ENCODE data around the gene VAMP4.

VAMP4 gene, protein sequence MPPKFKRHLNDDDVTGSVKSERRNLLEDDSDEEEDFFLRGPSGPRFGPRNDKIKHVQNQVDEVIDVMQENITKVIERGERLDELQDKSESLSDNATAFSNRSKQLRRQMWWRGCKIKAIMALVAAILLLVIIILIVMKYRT

DNA sequence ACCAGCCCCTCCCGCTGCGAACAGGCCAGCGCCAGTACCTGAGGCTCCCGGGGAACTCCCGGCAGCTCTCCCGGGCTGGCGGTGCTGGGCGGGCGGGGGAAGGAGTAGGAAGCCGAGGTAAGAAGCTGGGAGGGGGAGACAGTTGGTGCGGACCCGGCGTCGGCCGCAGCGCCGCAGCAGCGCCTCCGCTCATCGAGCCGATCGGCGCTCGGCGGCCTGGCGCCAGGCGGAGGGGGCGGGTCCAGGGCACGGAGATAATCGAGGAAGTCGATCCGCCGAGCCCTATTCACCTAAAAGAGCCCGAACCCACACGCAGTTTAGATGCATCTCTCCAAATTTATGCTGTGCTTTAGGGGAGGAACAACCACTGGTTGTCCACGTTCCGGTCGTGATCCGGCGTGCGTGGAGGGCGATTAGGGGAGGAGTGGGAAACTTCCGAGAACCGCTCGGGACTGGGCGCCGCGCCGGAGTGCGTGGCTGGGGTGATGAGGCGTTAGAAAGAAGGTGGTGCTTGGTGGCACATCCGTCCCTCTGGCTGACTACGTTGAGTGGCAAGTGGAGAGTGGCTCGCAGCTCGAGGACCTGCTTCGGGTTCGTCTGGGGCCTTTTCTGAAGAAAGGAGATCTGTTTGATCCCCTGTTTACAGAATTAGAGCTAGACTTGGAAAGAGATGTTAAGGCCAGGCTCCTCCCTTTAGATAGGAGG lies at the start of gene VAMP4:
Gene VAMP4 (minus strand): TSS at position 194 of the 705 bp plus-strand sequence. CDS start 3,651 bp downstream, outside the sequence.
- DNase-seq, result peak; percentile 73 to 86

DNA sequence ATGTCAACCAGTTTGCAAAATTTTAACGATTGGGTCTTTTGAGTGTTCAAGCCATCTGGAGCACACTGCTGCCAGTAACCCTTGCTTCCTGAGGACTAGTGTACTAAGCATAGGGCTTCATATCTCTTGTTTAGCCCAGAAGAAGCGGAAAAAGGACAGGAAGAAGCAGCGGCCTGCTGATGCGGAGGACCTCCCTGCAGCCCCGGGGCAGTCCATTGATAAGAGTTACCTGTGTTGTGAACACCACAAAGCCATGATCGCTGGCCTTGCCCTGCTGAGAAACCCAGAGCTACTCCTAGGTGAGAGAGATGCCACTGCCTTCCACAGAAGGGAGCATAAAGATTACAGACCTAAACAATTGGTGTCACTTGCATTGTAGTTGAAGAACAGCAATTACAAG lies 48.5 kb upstream of the VAMP4 start:
- no peak for DNase-seq

DNA sequence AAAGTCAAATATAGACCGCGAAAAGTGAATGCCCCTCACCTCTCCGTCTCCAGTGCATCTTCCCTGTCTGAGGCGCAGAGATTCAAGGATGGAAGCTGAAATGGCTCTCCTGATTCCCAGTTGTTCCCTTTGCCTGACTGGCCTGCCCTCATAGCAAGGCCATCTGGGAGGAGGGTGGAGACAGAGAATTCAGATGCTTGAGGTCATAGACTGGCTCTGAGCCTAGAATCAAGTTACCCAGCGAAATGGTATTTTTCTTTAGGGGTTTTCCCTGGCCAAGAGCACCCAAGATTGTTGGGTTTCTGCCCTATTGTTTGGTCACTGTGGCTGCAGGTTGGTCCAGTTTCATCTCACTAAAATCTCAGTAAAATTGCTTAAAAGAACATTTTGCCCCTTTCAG lies 46.8 kb upstream of the VAMP4 start:
- no peak for DNase-seq

DNA sequence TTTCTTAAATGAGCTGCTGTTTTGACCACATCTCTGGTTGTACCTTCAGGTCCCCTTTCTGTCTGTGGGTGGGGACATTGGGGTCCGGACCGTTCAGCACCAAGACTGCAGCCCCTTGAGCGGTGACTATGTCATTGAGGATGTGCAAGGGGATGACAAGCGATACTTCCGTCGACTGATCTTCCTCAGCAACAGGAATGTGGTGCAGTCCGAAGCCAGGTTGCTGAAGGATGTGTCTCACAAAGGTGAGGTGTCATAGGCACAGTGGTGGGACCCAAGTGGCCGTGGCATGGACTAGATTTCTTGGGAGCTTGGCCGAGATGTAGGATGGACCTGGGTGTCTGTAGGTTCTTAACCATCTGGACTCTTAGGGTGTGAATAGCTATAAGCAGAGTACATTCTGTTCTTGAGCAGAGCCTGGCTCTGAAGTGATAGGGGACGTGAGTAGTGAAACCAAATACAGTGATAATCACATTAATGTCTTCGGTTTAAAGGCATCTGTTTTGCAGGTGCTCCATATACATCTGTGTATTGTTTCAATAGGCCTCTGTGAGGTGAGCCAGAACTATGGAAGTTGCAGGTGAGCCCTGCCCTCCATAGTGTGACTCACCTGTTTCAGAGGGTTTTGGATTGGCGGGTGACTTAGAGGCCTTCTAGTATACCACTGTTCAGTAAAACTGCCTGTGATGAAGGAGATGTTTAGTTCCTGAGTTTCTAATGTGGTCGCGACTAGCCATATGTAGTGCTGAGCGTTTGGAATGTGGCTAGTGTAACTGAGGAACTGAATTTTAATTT lies 46.0 kb upstream of the VAMP4 start:
- DNase-seq, result no peak

DNA sequence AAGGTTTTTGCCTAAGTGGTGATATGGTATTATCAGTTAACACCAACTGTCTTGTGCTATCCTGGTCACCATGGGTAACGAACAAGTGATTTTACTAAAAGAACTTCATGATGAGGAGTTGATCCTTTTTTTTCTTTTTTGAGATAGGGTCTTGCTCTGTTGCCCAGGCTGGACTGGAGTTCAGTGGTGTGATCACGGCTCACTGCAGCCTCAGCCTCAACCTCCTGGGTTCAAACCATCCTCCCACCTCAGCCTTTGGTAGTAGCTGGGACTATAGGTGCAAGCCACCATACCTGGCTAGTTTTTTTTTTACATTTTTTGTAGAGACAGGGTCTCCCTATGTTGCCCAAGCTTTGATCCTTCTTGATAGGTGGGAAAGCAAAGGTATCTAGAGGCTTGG lies 44.7 kb upstream of the VAMP4 start:
- no peak for DNase-seq

DNA sequence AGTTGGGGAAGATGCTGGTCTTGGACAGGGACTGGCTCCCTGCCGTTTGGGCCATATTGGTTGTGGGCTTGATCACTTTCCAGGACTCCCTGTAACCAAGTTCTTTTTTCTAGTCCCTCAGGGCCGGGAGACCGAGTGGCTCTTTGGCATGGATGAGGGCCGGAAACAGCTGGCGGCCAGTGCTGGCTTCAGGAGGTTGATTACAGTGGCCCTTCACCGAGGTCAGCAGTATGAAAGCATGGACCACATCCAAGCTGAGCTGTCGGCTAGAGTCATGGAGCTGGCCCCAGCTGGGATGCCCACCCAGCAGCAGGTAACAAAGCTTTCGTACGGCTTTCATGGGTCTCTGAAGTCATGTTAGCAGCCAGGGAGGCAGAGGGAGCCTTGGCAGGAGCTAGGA lies 43.9 kb upstream of the VAMP4 start:
- no peak for DNase-seq

DNA sequence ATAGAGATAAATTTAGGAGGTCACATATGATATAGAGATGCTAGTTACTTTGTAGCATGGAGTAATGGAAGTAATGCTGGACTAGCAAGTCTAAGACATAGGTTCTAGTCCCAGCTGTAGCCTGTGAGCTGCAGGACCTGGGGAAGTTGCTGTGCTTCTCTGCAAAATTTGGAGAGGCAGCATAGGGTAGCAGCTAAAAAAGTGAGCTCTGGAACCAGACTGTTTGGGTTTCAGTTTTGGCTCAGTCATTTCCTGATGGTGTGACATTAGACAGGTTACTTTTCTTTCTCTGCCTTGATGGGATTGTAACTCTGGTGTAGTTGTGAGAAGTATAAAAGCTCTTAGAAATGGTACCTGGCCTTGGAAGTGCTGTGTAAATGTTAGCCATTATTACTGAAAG lies 42.9 kb upstream of the VAMP4 start:
- no peak for DNase-seq

DNA sequence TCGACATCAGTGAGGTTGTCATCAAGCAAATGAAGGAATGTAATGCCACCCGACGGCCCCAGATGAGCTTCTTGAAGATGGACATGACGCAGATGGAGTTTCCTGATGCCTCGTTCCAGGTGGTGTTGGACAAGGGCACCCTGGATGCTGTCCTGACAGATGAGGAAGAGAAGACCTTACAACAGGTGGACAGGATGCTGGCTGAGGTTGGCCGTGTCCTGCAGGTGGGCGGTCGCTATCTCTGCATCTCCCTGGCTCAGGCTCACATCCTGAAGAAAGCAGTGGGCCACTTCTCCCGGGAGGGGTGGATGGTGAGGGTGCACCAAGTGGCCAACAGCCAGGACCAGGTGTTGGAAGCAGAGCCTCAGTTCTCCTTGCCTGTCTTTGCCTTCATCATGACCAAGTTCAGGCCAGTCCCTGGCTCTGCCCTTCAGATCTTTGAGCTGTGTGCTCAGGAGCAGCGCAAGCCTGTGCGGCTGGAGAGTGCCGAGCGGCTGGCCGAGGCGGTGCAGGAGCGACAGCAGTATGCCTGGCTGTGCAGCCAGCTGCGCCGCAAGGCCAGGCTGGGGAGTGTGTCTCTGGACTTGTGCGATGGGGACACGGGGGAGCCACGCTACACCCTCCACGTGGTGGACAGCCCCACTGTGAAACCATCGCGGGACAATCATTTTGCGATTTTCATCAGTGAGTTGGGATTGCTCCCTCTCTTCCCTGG lies 42.1 kb upstream of the VAMP4 start:
- DNase-seq, result no peak

DNA sequence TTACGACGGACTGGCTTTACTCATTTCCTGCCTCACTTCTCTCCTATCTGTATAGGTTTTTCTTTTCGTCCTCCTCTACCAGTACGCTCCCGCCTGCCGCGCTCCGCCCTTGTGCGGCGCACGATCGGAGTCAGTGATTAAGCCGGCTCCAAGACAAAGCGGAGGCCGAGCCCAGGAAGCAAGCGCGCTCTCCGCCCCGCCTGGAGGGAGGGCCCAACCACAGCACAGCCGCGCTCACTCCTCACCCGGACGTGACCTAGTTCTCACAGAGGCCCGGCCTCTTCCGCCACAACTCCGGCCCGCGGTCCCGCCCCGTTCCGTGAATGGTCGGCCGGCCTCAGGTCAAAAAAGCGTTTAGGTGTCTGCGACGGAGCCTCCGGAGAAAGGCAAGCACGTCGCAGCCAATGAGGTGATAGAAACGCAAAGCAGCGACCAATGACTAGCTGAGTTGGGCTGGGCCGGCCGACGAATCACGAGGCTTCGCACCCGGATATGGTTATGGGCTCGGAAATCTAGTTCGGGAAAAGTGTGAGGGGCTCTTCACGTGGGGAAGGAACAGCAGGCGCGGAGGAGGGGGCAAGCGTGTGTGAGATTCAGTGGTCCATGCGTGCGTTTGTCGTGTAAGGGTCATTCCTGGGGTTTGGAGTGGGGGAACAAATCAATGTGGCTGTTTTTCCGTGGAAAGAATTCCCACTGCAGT lies 39.5 kb upstream of the VAMP4 start, which contains the start of gene METTL13:
Gene METTL13 (plus strand): TSS at position 485 of the 700 bp plus-strand sequence. CDS start 308 bp downstream, outside the sequence.
- DNase-seq, result peak; percentile 82 to 98

DNA sequence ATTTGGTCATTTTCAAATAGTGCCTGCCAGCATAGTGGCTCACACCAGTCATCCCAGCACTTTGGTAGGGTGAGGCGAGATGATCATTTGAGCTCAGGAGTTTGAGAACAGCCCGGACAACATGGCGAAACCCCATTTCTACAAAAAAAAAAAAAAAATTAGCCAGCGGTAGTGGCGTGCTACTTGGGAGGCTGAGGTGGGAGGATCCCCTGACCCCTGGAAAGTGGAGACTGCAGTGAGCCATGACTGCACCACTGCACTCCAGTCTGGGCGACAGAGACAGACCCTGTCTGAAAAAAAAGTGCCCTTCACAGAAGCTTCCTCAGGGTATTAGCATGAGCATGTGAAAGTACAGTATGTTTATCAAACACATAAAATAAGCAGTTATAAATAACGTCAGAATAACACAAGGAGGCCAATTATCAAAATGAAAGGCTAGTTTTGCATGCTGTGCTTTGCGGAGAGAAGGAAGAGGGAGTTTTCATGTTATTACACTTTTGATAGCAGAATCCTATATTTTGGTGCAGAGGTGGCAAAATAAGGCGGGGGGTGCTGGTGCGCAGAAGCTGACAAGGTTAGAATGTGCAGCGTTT lies 38.8 kb upstream of the VAMP4 start:
- no peak for DNase-seq

DNA sequence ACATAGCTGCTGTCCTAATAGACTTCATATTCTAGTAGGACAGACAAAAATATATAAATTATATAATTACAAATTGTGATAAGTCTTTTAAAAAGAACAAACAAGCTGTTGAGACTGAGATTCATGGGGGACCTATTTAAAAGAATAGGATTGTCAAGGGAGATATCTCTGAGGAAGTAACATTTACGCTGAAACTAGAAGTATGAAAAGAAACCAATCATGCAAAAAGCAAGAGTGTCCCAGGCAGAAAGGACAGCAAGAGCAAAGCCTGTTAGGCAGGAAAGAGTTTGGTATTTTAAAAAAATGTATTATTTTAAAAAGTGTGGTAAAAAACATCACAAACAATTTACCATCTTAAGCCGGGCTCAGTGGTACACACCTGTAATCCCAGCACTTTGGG lies 30.4 kb upstream of the VAMP4 start:
- no peak for DNase-seq

DNA sequence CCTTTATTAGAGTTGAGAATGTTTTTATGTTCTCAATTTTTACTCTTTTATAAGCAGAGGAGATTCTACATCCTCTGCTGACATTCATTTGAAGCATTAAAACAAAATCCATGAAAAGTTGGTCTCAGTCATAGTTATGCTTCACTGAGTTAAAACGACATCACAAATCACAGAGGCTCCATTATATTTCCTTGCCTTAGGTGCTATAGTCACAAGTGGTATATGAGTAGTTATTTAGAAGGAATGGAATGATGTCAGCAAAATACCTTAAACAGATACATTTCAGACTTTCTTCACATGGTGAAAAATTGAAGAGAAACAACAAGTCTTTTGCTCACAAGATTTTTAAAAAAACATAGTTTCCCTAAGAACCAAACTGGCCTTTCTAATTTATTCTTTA lies 27.9 kb upstream of the VAMP4 start:
- DNase-seq, result no peak

DNA sequence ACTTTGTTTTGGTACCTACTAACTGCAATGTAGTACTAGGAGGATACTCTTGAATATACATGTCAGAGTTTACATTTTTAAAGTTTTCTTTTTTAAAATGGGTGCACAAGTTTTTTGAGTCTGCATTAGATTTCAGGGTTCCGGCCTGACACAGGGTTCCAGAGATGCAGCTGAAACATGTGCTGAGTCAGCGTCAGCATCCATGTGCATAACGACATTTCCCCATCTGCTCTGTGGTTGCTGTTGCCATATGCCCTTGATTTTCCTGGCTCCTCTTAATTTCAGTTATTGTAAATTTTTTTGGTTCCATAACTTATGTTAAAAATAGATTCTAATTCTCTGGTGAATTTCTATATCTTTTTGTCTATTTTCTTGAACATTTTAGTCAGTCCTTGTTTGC lies 27.3 kb upstream of the VAMP4 start:
- no peak for DNase-seq

DNA sequence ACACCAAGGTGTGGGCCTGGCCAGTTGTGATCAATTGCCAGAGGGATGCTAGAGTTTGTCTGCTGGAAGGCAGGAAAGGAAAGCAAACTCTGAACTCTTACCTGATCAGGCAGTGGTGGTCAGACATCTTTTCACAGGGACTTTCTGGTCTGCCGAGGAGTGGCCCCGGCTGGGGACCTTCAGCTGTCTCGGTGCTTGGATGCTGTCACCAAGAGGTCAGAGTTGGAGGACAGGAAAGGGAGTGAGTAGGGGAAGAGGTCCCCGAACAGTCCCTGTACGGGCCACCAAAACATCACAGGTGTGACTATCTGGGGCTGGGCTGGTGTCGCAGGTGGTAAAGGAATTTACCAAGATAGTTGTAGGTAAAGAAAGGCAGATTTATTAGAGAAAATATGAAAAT lies 21.9 kb upstream of the VAMP4 start:
- DNase-seq, result no peak

DNA sequence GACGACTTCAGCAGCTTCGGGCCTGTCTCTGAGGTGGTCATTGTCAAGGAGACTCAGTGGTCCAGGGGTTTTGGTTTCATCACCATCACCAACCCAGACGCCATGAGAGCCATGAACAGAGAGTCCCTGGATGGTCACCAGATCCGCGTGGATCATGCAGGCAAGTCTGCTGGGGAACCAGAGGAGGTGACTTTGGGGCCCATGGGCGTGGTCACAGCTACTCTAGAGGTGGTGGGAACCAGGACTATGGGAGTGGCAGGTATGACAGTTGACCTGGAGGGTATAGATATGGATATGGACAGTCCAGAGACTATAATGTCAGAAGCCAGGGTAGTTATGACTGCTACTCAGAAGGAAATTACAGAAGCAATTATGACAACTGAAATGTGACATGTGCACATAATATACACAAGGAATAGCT lies 20.3 kb upstream of the VAMP4 start:
- DNase-seq, result no peak

DNA sequence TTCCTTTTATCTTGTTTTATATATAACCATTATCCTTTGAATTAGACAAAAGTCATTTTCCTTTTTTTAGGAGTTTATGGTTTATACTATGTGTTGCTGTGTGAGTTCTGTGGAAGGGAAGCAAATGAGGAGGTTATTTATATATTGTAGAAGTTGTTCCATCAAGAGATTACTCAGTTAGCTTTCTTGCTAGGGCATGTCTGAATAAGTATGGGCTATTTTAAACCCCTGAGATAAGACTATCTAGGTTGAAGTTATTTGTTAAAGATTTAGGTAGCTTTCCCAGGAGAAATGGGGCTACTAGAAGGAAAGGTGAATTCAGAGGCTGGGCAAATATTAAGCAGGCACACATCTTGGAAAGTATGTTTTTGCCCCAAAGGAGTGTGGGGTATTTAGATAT lies 16.1 kb upstream of the VAMP4 start:
- DNase-seq, result no peak

DNA sequence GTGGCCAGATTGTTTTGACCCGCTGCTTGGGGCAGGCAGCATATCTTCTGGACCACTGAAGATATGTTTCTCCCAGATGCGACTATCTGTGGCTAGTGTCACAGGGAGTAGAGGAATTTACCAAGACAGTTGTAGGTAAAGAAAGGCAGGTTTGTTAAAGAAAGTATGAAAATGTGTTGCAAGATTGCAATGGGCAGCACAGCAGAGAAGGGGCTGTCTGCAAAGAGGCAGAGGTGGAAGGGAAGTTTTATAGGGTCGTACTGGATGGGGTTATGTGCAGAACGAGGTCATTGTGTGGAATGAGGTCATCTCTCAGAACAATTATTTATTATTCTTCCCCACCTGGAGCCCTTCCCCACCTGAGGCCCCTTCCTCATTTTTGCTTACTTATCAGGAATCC lies 15.0 kb upstream of the VAMP4 start:
- no peak for DNase-seq

DNA sequence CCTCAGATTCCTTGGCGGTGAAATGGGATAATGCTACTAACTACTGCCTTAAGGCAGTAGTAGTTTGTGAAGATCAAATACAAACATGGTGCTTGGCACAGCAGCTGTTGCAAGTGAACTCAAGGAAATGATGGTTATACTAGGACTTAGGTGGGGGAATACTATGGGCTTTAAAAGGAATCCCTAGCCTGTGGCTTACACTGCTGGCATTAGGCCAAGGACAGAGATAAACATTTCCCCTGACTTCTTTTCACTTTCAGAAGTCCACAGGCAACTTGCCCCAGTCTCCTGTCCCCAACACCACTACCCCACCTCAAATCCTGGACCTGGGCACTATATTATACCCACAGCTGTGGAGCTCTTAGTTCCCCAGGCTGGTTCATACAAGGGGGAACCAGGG lies 13.1 kb upstream of the VAMP4 start:
- no peak for DNase-seq

DNA sequence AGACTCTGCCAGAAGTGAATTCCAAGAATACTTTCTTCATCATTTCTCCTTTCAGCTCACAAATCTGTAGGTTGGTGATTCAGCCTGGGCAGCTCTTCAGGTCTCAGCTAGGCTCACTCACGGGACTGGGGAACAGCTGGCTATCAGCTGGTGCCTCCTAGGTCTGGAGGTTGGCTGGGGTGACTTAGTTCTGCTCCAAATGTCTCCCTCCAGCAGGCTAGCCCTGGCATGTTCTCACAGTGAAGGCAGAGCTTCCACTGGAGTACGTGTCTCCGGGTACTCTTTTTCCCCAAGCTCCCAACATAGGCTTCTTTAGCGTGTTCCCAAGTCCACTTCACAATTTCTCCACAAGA lies 12.5 kb upstream of the VAMP4 start:
- no peak for DNase-seq

DNA sequence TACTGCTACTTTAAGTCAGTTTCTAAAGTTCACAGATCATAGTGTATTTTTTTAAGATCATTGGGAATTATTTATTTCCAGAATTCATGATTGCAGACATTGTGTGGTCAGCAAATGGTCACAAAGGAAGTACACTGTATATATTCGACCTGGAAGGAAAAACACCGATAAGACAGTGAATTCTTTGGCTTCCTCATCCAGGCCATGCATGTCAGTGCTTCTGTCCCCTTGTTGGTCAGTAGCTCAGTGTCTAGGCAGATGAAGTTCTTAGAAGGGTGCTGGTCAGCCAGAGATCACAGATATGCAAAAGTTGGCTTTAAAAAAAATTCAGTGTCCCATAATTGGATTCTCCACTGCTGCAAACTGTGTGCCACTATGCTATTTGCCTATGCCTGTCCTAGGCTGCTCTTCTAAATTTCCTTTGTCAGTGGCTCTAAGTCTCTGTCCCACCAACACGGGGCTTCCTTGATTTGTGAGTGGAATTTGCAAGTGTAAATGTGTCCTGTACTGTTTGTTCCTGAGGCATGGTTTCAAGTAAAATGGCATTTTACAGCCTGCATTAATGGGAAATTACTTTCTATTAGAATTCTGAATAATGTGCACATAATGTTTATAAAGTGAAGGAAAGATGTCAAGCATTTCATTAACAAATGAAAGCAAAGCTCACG lies 12.0 kb upstream of the VAMP4 start:
- DNase-seq, result no peak

DNA sequence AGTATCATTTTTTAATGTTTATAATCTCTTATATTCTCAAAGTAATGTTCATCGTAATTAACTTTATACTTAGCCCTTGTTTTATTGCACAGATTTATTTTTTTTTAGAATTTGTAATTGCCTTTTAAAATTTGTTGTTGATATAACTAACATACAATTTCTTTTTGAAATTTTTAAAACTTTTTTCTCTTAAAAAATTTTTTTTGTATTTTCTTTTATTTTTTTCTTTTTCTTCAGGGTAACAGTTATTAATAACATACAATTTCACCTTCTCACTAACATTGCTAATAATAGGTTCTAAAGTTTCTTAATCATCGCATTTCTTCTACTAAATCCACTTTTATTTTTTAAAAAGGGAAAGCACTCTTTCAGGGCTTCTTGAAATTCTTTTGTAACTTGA lies 11.3 kb upstream of the VAMP4 start:
- no peak for DNase-seq

DNA sequence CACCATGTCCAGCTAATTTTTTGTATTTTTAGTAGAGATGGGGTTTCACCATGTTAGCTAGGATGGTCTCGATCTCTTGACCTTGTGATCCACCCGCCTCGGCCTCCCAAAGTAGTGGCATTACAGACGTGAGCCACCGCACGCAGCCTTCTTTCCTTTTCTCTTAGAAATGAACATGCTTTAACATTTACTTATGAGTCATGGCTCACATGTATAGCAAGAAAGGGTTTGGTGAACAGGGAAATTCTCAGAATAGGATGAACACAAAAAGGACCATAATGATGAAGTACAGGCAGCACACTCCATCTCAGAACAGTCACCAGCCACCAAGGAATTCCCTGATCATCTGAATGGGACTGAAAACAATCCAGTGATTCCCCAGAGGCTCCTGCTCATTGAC lies 9.4 kb upstream of the VAMP4 start:
- DNase-seq, result no peak

All from bone marrow (tissue), 2 donors.